Hepatocyte (in vitro differentiated cells): ENCODE results near the gene GRB14.

Source experiments
- CTCF ChIP-seq: fragments of 200-600 bp; sonication (generic); IDR thresholded peaks from 2 replicates; pipeline ENCODE4 v1.5.1; 2016; ENCODE audit warnings: antibody characterized with exemption, mild to moderate bottlenecking; ENCODE audit not compliant: poor library complexity
- EZH2phosphoT487 ChIP-seq: fragments of 200-600 bp; sonication (generic); IDR thresholded peaks from one replicate; pipeline ENCODE4 v1.6.1; 2018; ENCODE audit warnings: antibody characterized with exemption, mild to moderate bottlenecking, low read depth, moderate library complexity; ENCODE audit not compliant: unreplicated experiment, severe bottlenecking

- no peak for TF ChIP-seq CTCF
- TF ChIP-seq EZH2phosphoT487: no peak
Measured at GRCh38 chr2:164514491-164514890, 106.8 kb downstream of the GRB14 start.
